Measurements from ENCODE around the gene LRP5. TPM values are rescaled to one million over a fixed set of nuclear protein-coding genes. Genes with fewer than 3 reads are reported as not detected.

Gene LRP5
- total RNA-seq, 4 donors from 2014 or later = 22.3 to 43.2 (median 33.8) TPM

- Histone ChIP-seq H3K27ac (peak overlapping the region in 1 of 4 donors; percentile 43), H3K4me3 (no peak overlapping the region), H3K36me3 (peaks cover 0 to 73% (median 0%) of the 10 kb centered on the region in 3 donors), H3K9me3 (no peaks in the 10 kb centered on the region), H3K4me1 (peaks cover 0 to 20% (median 7%) of the 10 kb centered on the region in 4 donors), H3K27me3 (no peaks in the 10 kb centered on the region)
- DNase-seq (ENCODE audit: low spot score in 2 of 2) = no peak
- 68 to 73% methylated on average over 36 to 38 of the region's 38 CpGs for WGBS, 2 donors
- no peak for TF ChIP-seq EP300 (IDR thresholded peaks at IDR 0.05)
- TF ChIP-seq POLR2A (IDR thresholded peaks at IDR 0.05) = no peak
- TF ChIP-seq, protein P1, sequence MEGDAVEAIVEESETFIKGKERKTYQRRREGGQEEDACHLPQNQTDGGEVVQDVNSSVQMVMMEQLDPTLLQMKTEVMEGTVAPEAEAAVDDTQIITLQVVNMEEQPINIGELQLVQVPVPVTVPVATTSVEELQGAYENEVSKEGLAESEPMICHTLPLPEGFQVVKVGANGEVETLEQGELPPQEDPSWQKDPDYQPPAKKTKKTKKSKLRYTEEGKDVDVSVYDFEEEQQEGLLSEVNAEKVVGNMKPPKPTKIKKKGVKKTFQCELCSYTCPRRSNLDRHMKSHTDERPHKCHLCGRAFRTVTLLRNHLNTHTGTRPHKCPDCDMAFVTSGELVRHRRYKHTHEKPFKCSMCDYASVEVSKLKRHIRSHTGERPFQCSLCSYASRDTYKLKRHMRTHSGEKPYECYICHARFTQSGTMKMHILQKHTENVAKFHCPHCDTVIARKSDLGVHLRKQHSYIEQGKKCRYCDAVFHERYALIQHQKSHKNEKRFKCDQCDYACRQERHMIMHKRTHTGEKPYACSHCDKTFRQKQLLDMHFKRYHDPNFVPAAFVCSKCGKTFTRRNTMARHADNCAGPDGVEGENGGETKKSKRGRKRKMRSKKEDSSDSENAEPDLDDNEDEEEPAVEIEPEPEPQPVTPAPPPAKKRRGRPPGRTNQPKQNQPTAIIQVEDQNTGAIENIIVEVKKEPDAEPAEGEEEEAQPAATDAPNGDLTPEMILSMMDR (IDR thresholded peaks at IDR 0.05) = no peak
These were observed 127.1 kb downstream of the LRP5 start for GRCh38 chr11:68439355-68440065.

GRCh38 chr11:68440224-68440623 lies 127.8 kb downstream of the LRP5 start:
- no peak for TF ChIP-seq POLR2A (IDR thresholded peaks at IDR 0.05)
- TF ChIP-seq, protein P1 (IDR thresholded peaks at IDR 0.05) = no peak
- TF ChIP-seq EP300 (IDR thresholded peaks at IDR 0.05) = no peak
- WGBS, 2 donors = 84 to 87% methylated on average over 8 of the region's 8 CpGs
- no peaks in the 10 kb centered on the region for H3K9me3 ChIP-seq
- H3K27ac ChIP-seq = no peak overlapping the region
- no peak for DNase-seq (ENCODE audit: low spot score in 2 of 2)
- peaks cover 0 to 20% (median 7%) of the 10 kb centered on the region in 4 donors for H3K4me1 ChIP-seq
- H3K4me3 ChIP-seq = no peak overlapping the region
- H3K36me3 ChIP-seq = peaks cover 0 to 66% (median 0%) of the 10 kb centered on the region in 3 donors
- no peaks in the 10 kb centered on the region for H3K27me3 ChIP-seq

GRCh38 chr11:68441466-68442230 lies 129.3 kb downstream of the LRP5 start:
- H3K36me3 ChIP-seq = peaks cover 0 to 58% (median 0%) of the 10 kb centered on the region in 3 donors
- H3K4me3 ChIP-seq = no peak overlapping the region
- WGBS, 2 donors = 50 to 53% methylated on average over 6 of the region's 6 CpGs
- TF ChIP-seq EP300 (IDR thresholded peaks at IDR 0.05) (no peak), POLR2A (IDR thresholded peaks at IDR 0.05) (no peak)
- TF ChIP-seq, protein P1 (IDR thresholded peaks at IDR 0.05) = no peak
- H3K4me1 ChIP-seq = peaks cover 0 to 19% (median 7%) of the 10 kb centered on the region in 4 donors
- H3K9me3 ChIP-seq = no peaks in the 10 kb centered on the region
- H3K27ac ChIP-seq = no peak overlapping the region
- no peaks in the 10 kb centered on the region for H3K27me3 ChIP-seq
- DNase-seq (ENCODE audit: low spot score in 2 of 2) = no peak

GRCh38 chr11:68442433-68442832 lies 130.0 kb downstream of the LRP5 start:
- Histone ChIP-seq H3K36me3 (peaks cover 0 to 53% (median 0%) of the 10 kb centered on the region in 3 donors), H3K27me3 (no peaks in the 10 kb centered on the region), H3K4me3 (no peak overlapping the region), H3K27ac (no peak overlapping the region), H3K9me3 (no peaks in the 10 kb centered on the region), H3K4me1 (peaks cover 0 to 18% (median 5%) of the 10 kb centered on the region in 4 donors)
- no peak for TF ChIP-seq EP300 (IDR thresholded peaks at IDR 0.05)
- no peak for TF ChIP-seq POLR2A (IDR thresholded peaks at IDR 0.05)
- TF ChIP-seq, protein P1 (IDR thresholded peaks at IDR 0.05) = no peak
- DNase-seq (ENCODE audit: low spot score in 2 of 2) = no peak
- WGBS, 2 donors = 87 to 91% methylated on average over 10 of the region's 10 CpGs

- WGBS, 2 donors = 69 to 70% methylated on average over 6 of the region's 6 CpGs
- Histone ChIP-seq H3K27ac (no peak overlapping the region), H3K4me1 (peaks cover 0 to 14% (median 2%) of the 10 kb centered on the region in 4 donors), H3K36me3 (peaks cover 0 to 55% (median 0%) of the 10 kb centered on the region in 3 donors), H3K9me3 (no peaks in the 10 kb centered on the region), H3K4me3 (no peak overlapping the region), H3K27me3 (no peaks in the 10 kb centered on the region)
- TF ChIP-seq POLR2A (IDR thresholded peaks at IDR 0.05) (no peak), EP300 (IDR thresholded peaks at IDR 0.05) (no peak)
- TF ChIP-seq, protein P1 (IDR thresholded peaks at IDR 0.05) = no peak
- no peak for DNase-seq (ENCODE audit: low spot score in 2 of 2)
These were observed 132.2 kb downstream of the LRP5 start for GRCh38 chr11:68444566-68444965.
